Measurements from ENCODE around the gene SRSF3. TPM values are rescaled to one million over a fixed set of nuclear protein-coding genes. Genes with fewer than 3 reads are reported as not detected.
"Not testable (repeated sequence)": the region's sequence is repeated elsewhere in the genome, so short reads cannot be mapped to it uniquely, and the experiment has no call there.

The SRSF3 gene
- total RNA-seq, 1 donor from 2014 or later: 404 TPM

DNA sequence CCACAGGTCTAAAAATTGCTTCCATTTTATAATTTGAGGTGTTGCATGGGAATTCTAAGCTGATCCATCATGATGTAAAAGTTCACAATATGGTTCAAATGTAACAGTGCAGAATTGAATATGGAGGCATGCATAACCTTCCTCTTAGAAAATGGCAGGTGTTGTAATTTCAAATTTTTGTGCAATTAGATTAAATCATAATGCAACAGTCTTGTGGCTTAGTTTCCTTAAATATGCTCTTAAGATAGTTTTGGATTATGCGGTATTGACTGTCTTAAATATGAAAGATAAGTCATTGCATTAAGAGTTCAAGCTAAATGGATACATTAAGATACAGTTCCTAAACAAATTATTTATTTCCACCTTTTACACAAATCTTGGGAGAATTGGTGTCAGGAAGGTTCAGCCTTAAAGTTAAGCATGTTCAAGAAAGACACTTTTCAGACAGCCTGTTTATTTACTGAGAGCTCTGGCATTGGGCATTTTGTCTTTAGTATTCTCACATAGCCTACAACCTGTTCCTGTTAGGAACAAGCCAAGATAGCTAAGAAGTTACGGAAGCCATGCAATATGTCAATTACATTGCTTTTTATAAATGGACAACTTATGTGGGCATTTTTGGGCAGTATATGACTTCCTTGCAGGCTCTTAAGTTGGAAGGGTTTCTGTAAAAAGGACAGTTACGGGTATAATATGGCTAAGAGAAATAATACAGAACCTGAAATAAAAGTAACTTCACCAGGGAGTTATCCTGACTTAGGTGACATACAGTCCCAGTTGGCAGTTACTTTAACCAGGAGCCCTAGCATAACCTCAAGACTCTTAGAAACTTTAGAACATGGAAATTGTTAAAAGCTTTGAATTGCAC, 9.3 kb downstream of the SRSF3 start:
- Mint-ChIP-seq H3K4me3 (no peak overlapping the region), H3K27ac (no peak overlapping the region), H3K4me1 (peaks cover 57% of the 10 kb centered on the region), H3K9me3 (no peaks in the 10 kb centered on the region), H3K36me3 (peaks cover 62% of the 10 kb centered on the region), H3K27me3 (ENCODE audit: low read depth) (no peaks in the 10 kb centered on the region)
- TF ChIP-seq, protein P1, sequence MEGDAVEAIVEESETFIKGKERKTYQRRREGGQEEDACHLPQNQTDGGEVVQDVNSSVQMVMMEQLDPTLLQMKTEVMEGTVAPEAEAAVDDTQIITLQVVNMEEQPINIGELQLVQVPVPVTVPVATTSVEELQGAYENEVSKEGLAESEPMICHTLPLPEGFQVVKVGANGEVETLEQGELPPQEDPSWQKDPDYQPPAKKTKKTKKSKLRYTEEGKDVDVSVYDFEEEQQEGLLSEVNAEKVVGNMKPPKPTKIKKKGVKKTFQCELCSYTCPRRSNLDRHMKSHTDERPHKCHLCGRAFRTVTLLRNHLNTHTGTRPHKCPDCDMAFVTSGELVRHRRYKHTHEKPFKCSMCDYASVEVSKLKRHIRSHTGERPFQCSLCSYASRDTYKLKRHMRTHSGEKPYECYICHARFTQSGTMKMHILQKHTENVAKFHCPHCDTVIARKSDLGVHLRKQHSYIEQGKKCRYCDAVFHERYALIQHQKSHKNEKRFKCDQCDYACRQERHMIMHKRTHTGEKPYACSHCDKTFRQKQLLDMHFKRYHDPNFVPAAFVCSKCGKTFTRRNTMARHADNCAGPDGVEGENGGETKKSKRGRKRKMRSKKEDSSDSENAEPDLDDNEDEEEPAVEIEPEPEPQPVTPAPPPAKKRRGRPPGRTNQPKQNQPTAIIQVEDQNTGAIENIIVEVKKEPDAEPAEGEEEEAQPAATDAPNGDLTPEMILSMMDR (IDR thresholded peaks at IDR 0.05; ENCODE audit: unreplicated experiment): no peak
- DNase-seq (ENCODE audit: low spot score in 2 of 2, unreplicated experiment in 2 of 2): no peak

DNA sequence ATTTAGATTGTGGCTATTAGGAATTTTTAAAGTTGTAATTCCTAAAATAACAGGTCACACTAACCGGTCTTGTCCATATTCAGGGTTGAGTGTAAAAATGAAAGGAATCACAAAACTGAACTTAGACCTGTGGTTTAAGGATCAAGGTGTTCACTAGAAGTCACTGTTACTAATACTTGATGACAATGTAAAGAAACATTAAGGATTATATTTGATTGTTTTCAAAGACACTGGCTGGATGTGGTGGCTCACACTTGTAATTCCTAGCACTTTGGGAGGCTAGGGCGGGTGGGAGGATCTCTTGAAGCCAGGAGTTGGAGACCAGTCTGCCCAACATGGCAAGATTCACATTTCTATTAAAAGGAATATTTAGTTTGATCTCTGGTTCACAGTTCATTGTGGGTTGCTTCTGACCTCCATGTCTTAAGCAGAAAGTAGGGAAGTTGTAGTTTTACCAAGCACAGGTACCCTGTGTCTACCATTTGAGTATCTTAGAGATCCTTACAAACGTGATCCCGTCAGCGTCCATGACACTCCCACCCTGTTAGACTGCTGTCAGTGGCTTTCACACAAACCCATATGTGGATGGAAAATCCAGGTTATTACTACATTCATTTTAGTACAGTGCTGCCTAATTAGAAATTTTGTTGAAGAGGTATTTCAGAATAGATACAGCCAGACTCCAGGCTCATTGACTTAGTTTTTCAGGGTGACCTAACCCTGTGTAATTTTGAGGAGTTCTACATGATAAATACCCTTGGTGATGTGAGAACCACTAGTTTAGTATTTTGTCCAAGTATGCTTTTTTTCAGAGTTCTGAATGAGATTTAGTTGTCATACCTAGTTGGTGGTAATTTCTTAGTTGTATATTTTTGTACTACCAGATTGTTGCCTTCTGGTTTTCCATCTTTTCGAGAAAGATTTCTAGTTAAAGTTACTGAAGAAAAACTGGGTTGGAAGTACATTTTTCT, 10.2 kb downstream of the SRSF3 start:
- TF ChIP-seq, protein P1 (IDR thresholded peaks at IDR 0.05; ENCODE audit: unreplicated experiment): no peak
- no peak for DNase-seq (ENCODE audit: low spot score in 2 of 2, unreplicated experiment in 2 of 2)
- Mint-ChIP-seq H3K27me3 (ENCODE audit: low read depth) (no peaks in the 10 kb centered on the region), H3K4me3 (no peak overlapping the region), H3K4me1 (peaks cover 55% of the 10 kb centered on the region), H3K27ac (peak overlapping the region; percentile 73), H3K36me3 (peaks cover 61% of the 10 kb centered on the region), H3K9me3 (no peaks in the 10 kb centered on the region)

DNA sequence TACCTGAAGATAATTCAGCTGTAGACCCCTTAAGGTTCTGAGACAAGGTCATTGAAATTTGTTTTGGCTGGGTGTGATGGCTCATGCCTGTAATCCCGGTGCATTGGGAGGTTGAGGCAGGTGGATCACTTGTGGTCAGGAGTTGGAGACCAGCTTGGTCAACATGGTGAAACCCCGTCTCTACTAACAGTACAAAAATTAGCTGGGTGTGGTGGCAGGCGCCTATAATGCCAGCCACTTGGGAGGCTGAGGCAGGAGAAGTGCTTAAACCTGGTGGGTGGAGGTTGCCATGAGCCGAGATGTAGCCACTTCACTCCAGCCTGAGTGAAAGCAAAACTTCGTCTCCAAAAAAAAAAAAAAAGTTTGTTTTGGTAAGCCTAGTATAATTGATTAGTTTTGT, 11.0 kb downstream of the SRSF3 start:
- H3K4me3 Mint-ChIP-seq: no peak overlapping the region
- TF ChIP-seq, protein P1 (IDR thresholded peaks at IDR 0.05; ENCODE audit: unreplicated experiment): no peak
- H3K4me1 Mint-ChIP-seq: peaks cover 48% of the 10 kb centered on the region
- no peaks in the 10 kb centered on the region for H3K27me3 Mint-ChIP-seq (ENCODE audit: low read depth)
- no peak for DNase-seq (ENCODE audit: low spot score in 2 of 2, unreplicated experiment in 2 of 2)
- H3K27ac Mint-ChIP-seq: peak overlapping the region; percentile 73
- peaks cover 59% of the 10 kb centered on the region for H3K36me3 Mint-ChIP-seq
- no peaks in the 10 kb centered on the region for H3K9me3 Mint-ChIP-seq

DNA sequence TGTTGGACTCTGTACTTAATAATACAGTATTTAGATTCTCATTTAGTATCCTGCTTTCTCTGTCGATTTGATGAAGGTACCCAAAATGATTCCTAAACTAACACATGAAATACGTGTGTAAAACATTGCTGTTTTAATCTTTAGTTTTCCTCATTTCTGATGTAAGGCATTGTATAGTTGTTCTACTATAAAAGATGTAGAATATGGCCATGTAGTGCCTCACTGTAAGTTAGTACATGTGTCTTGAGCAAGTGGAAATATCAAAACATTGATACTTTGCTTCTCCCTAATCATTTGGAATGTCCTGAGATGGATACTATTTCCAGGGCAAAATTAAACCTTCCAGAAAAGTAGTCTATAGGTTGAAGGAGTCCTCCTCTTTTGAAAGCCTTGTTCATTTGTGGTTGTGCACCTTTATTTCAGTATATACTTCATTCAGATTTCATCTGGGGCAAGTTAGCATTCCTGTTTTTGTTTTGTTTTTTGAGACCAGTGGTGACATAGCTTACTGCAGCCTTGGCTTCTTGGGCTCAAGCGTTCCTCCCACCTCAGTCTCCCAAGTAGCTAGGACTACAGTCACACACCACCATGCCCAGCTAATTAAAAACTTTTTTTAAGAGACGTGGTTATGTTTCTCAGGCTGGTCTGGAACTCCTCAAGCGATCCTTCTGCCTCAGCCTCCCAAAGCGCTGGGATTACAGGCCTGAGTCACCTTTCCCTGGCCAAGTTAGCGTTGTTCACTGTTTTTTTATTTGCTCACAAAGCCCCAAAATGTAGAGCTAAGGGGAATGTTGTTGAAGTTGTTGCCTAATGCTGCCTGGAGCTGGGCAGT, 11.6 kb downstream of the SRSF3 start:
- Mint-ChIP-seq H3K4me1 (peaks cover 42% of the 10 kb centered on the region), H3K27me3 (ENCODE audit: low read depth) (no peaks in the 10 kb centered on the region), H3K4me3 (no peak overlapping the region), H3K9me3 (no peaks in the 10 kb centered on the region), H3K27ac (peak overlapping the region; percentile 86), H3K36me3 (peaks cover 57% of the 10 kb centered on the region)
- no peak for DNase-seq (ENCODE audit: low spot score in 2 of 2, unreplicated experiment in 2 of 2)
- TF ChIP-seq, protein P1 (IDR thresholded peaks at IDR 0.05; ENCODE audit: unreplicated experiment): no peak

DNA sequence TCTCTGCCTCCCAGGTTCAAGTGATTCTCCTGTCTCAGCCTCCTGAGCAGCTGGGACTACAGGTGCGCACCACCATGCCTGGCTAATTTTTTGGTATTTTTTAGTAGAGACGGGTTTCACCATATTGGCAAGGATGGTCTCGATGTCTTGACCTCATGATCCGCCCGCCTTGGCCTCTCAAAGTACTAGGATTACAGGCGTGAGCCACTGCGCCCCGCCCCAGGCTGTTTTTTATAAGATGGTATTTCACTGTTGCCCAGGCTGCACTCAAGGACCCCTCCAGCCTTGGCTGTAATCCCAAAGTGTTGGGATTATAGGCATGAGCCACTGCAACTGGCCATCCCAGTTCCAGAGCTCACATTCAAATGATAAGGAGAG, 13.1 kb downstream of the SRSF3 start:
- H3K27ac Mint-ChIP-seq: peak overlapping the region; percentile 81
- H3K36me3 Mint-ChIP-seq: peaks cover 64% of the 10 kb centered on the region
- not testable (repeated sequence) for H3K4me3 Mint-ChIP-seq; H3K27me3 Mint-ChIP-seq (ENCODE audit: low read depth); H3K9me3 Mint-ChIP-seq; DNase-seq (ENCODE audit: low spot score in 2 of 2, unreplicated experiment in 2 of 2)
- peaks cover 38% of the 10 kb centered on the region for H3K4me1 Mint-ChIP-seq

All from mesothelial cell of epicardium (in vitro differentiated cells).